GM23248 (cell line): ENCODE measurements around the gene CKAP2. TPM values are rescaled to one million over a fixed set of nuclear protein-coding genes. Genes with fewer than 3 reads are reported as not detected.

Source experiments
- DNase-seq: peaks from one replicate; pipeline ENCODE4 v3.0.0-alpha.2; 2015
- H2AFZ ChIP-seq: fragments of 200-600 bp; sonication (generic); 2 replicates; pipeline ENCODE4 v1.6.1; 2016; ENCODE audit warnings: antibody characterized with exemption
- H3F3A ChIP-seq: fragments of 200-600 bp; sonication (generic); 2 replicates; pipeline ENCODE4 v1.6.1; 2016; ENCODE audit warnings: mild to moderate bottlenecking, antibody characterized with exemption, mixed run types; ENCODE audit not compliant: insufficient read depth
- H3K27ac ChIP-seq: fragments of 200-600 bp; sonication (generic); 2 replicates; pipeline ENCODE4 v1.5.1; 2016; ENCODE audit warnings: mild to moderate bottlenecking
- H3K27me3 ChIP-seq: fragments of 200-600 bp; sonication (generic); replicated peaks from 2 replicates; pipeline ENCODE4 v1.6.1; 2016; ENCODE audit warnings: mild to moderate bottlenecking; ENCODE audit not compliant: insufficient read depth
- H3K36me3 ChIP-seq: fragments of 200-600 bp; sonication (generic); 2 replicates; pipeline ENCODE4 v1.6.1; 2016; ENCODE audit warnings: low read depth, mild to moderate bottlenecking
- H3K4me1 ChIP-seq: fragments of 200-600 bp; sonication (generic); 2 replicates; pipeline ENCODE4 v1.6.1; 2016; ENCODE audit warnings: mild to moderate bottlenecking; ENCODE audit not compliant: insufficient read depth
- H3K4me2 ChIP-seq: fragments of 200-600 bp; sonication (generic); one replicate; pipeline ENCODE4 v1.6.1; 2016; ENCODE audit warnings: mild to moderate bottlenecking; ENCODE audit not compliant: unreplicated experiment
- H3K4me3 ChIP-seq: fragments of 200-600 bp; sonication (generic); 2 replicates; pipeline ENCODE4 v1.5.1; 2016; ENCODE audit warnings: mild to moderate bottlenecking
- H3K79me2 ChIP-seq: fragments of 200-600 bp; sonication (generic); 2 replicates; pipeline ENCODE4 v1.6.1; 2016; ENCODE audit warnings: mild to moderate bottlenecking; ENCODE audit not compliant: insufficient read depth
- H3K9ac ChIP-seq: fragments of 200-600 bp; sonication (generic); 2 replicates; pipeline ENCODE4 v1.6.1; 2016; ENCODE audit warnings: mild to moderate bottlenecking
- H3K9me2 ChIP-seq: fragments of 200-600 bp; sonication (generic); 2 replicates; pipeline ENCODE4 v1.6.1; 2016; ENCODE audit warnings: mixed run types, mild to moderate bottlenecking, moderate library complexity; ENCODE audit not compliant: insufficient read depth
- H3K9me3 ChIP-seq: fragments of 200-600 bp; sonication (generic); one replicate; pipeline ENCODE4 v1.6.1; 2017; ENCODE audit warnings: low read depth
- H4K20me1 ChIP-seq: fragments of 200-600 bp; sonication (generic); 2 replicates; pipeline ENCODE4 v1.6.0; 2016; ENCODE audit not compliant: insufficient read depth
- EZH2 ChIP-seq: fragments of 200-600 bp; sonication (generic); IDR thresholded peaks from 2 replicates; pipeline ENCODE4 v1.6.1; 2018; ENCODE audit warnings: antibody characterized with exemption, mild to moderate bottlenecking; ENCODE audit not compliant: insufficient read depth, poor library complexity, severe bottlenecking
- EZH2phosphoT487 ChIP-seq: fragments of 200-600 bp; sonication (generic); IDR thresholded peaks from 2 replicates; pipeline ENCODE4 v1.6.1; 2018; ENCODE audit warnings: antibody characterized with exemption, moderate library complexity, mild to moderate bottlenecking, low read depth; ENCODE audit not compliant: insufficient read depth
- WGBS, 2 experiments: methylation state at CpG; one replicate each; pipeline ENCODE4 v1.1.6; 2015 to 2017; ENCODE audit warnings: low lambda C conversion rate in 2 of 2, low coverage in 1 of 2; ENCODE audit errors: missing lambda C conversion rate in 2 of 2; 5-methylcytosine and 5-hydroxymethylcytosine counted together
- in situ Hi-C: fragments of 300-500 bp; cut with MboI; formaldehyde crosslinking; loops from 2 replicates; pipeline ENCODE4 v1.15.0; 2020
- polyA plus RNA-seq: library from polyadenylated mRNA; unstranded; fragments of >200 nt; fragmentation: Nextera tagmentation; extraction: Ambion mirVana; gene quantifications from 2 replicates; pipeline ENCODE4 v1.2.1, GENCODE V29; 2016
- total RNA-seq: library from RNA; depleted of rRNA; stranded (reverse); fragments of >200 nt; shearing (Covaris generic); gene quantifications from 2 replicates; pipeline ENCODE4 v1.2.3, GENCODE V29; 2014

The CKAP2 gene
- total and polyA plus RNA-seq, 2 experiments from 2014 or later, result 24.2 to 37.6 TPM

DNA sequence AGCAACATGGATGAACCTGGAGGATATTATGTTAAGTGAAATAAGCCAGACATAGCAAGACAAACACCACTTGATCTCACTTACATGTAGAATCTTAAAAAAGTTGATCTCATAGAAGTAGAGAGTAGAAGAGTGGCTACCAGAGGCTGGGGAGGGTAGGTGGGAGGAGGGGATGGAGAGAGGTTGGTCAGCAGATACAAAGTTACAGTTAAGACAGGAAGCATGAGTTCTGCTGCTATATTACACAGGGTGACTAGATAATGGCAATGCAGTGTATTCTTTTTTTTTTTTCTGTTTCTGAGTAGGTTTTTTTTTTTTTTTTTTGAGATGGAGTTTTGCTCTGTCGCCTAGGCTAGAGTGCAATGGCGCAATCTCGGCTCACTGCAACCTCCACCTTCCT, 34.1 kb upstream of the CKAP2 start:
- Histone ChIP-seq H2AFZ (no peak overlapping the region), H3K27me3 (no peaks in the 10 kb centered on the region), H3K9ac (no peak overlapping the region), H4K20me1 (no peaks in the 10 kb centered on the region), H3F3A (peaks cover 13% of the 10 kb centered on the region; the same call in 1 of the 2 replicates), H3K4me2 (no peak overlapping the region), H3K9me2 (no peaks in the 10 kb centered on the region), H3K4me3 (no peak overlapping the region), H3K79me2 (0 out of 2 replicates have a peak, but pooled peaks cover 3% of the 10 kb centered on the region), H3K9me3 (no peaks in the 10 kb centered on the region), H3K4me1 (no peaks in the 10 kb centered on the region), H3K27ac (no peak overlapping the region), H3K36me3 (peaks cover 63% of the 10 kb centered on the region)
- no peak for DNase-seq
- TF ChIP-seq EZH2 (no peak), EZH2phosphoT487 (no peak)
- in situ Hi-C loops, result no loop called here
- WGBS, 2 experiments, result 90 to 95% methylated on average over 2 to 3 of the region's 3 CpGs

DNA sequence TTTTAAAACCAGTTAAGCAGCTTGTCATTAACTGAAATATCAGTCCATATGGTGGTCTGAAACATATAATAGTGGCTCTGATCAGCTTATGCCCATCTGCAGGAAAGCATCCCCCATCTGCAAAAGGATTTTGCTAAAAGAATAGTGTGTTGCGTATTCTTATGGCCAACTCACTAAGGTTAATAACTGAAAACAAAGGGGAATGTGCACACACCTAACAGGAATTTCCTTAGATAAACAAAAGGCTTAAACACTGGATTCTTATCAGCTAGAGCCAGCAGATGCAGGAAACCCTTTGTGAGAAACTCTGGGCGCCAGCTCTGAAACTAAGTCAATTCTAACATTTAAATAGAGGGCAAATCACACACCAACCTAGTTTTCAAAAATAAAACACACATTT, 27.0 kb upstream of the CKAP2 start:
- no peak overlapping the region for H3K4me3 ChIP-seq
- H2AFZ ChIP-seq, result no peak overlapping the region
- no peaks in the 10 kb centered on the region for H3F3A ChIP-seq
- H3K27me3 ChIP-seq, result no peaks in the 10 kb centered on the region
- no peak for DNase-seq
- H3K79me2 ChIP-seq, result peaks cover 35% of the 10 kb centered on the region
- no peaks in the 10 kb centered on the region for H3K9me2 ChIP-seq
- no peaks in the 10 kb centered on the region for H3K4me1 ChIP-seq
- H3K27ac ChIP-seq, result no peak overlapping the region
- no peak for TF ChIP-seq EZH2phosphoT487
- in situ Hi-C loops, result no loop called here
- no peaks in the 10 kb centered on the region for H4K20me1 ChIP-seq
- no peak overlapping the region for H3K4me2 ChIP-seq
- H3K9me3 ChIP-seq, result no peaks in the 10 kb centered on the region
- peaks cover 59% of the 10 kb centered on the region for H3K36me3 ChIP-seq
- WGBS, 2 experiments, result 90 to 96% methylated on average over 2 of the region's 2 CpGs
- H3K9ac ChIP-seq, result no peak overlapping the region

DNA sequence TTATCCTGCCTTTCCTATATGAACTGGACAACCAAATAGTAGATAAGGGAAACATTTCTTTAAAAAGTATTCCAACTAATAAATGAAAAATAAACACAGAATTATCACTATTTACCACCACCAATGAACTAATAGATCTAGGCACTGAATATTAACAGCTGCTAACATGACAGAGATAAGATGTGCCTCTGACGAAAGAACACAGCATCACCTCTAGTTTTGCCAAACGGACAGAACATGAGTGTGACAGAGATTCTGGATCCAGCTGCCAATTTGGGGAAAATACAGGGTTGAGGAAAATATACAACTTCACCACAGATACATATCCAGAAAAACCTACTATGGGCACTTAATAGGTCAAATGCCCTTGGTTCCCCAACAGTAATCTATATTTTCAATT, 22.8 kb upstream of the CKAP2 start:
- no peaks in the 10 kb centered on the region for H3K4me1 ChIP-seq
- H3K9me3 ChIP-seq, result no peaks in the 10 kb centered on the region
- in situ Hi-C loops, result no loop called here
- H3K4me3 ChIP-seq, result no peak overlapping the region
- no peak overlapping the region for H3K9ac ChIP-seq
- peaks cover 43% of the 10 kb centered on the region for H3K79me2 ChIP-seq
- H3K4me2 ChIP-seq, result no peak overlapping the region
- no peak for TF ChIP-seq EZH2phosphoT487
- H2AFZ ChIP-seq, result no peak overlapping the region
- no peaks in the 10 kb centered on the region for H3K9me2 ChIP-seq
- H3F3A ChIP-seq, result no peaks in the 10 kb centered on the region
- no peak for DNase-seq
- H3K36me3 ChIP-seq, result peaks cover 65% of the 10 kb centered on the region
- no peaks in the 10 kb centered on the region for H3K27me3 ChIP-seq
- H3K27ac ChIP-seq, result no peak overlapping the region
- no peaks in the 10 kb centered on the region for H4K20me1 ChIP-seq
- 98 to 100% methylated on average over 2 of the region's 2 CpGs for WGBS, 2 experiments

- Histone ChIP-seq H3K27me3 (no peaks in the 10 kb centered on the region), H3K36me3 (peaks cover 16% of the 10 kb centered on the region), H3K4me1 (peaks cover 16% of the 10 kb centered on the region), H3K4me3 (no peak overlapping the region), H3K27ac (no peak overlapping the region), H3K9me3 (no peaks in the 10 kb centered on the region), H3F3A (no peaks in the 10 kb centered on the region; the same call in 1 of the 2 replicates), H3K79me2 (peaks cover 85% of the 10 kb centered on the region), H3K4me2 (no peak overlapping the region), H4K20me1 (no peaks in the 10 kb centered on the region), H3K9ac (no peak overlapping the region), H2AFZ (no peak overlapping the region), H3K9me2 (no peaks in the 10 kb centered on the region)
- in situ Hi-C loops, result loop anchor here (10.0 kb wide), 1 partner anchor 101 kb away; no protein-coding TSS in a partner anchor
- TF ChIP-seq EZH2, result no peak
- TF ChIP-seq EZH2phosphoT487, result no peak
- DNase-seq, result no peak
- 97 to 100% methylated on average over 1 of the region's 1 CpG for WGBS, 2 experiments
Observed at GRCh38 chr13:52446265-52446664, 9.0 kb upstream of the CKAP2 start.

DNA sequence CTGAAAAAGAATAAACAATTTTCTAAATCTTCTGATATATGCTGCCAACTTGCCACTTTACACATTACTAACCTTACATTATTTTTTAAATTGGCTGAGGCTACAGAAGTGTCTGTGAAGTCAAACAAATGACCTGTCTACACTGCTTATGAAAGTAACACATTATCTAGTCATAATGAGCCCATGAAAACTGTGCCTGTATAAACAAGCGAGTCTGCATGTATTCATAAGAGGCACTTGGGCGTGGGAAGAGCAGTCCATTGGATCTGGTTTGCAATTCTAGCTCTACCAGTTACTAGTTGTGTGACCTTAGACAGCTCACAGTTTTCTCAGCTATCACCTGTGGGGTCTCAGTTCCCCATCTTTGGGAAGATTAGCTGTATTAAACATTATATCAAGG, 7.9 kb upstream of the CKAP2 start:
- Histone ChIP-seq H3K27ac (no peak overlapping the region), H3K36me3 (peaks cover 10% of the 10 kb centered on the region), H3K9me3 (no peaks in the 10 kb centered on the region), H3K4me3 (no peak overlapping the region), H3K9me2 (no peaks in the 10 kb centered on the region), H3F3A (no peaks in the 10 kb centered on the region; the same call in 1 of the 2 replicates), H3K4me2 (no peak overlapping the region), H4K20me1 (no peaks in the 10 kb centered on the region), H3K4me1 (peaks cover 16% of the 10 kb centered on the region), H2AFZ (no peak overlapping the region), H3K27me3 (no peaks in the 10 kb centered on the region), H3K79me2 (peaks cover 74% of the 10 kb centered on the region), H3K9ac (no peak overlapping the region)
- no peak for TF ChIP-seq EZH2phosphoT487
- TF ChIP-seq EZH2, result no peak
- peak; percentile 30 for DNase-seq
- 95 to 96% methylated on average over 2 of the region's 2 CpGs for WGBS, 2 experiments
- in situ Hi-C loops, result loop anchor here (10.0 kb wide), 1 partner anchor 103 kb away; no protein-coding TSS in a partner anchor
